RWPE2 (cell line): ENCODE data around the gene SPTLC2.

Experiments
- ATAC-seq: fragments of 200-7000 bp; cut with Tn5 transposase; 3 replicates; pipeline ENCODE4 v1.9.1; 2021; ENCODE audit warnings: low read depth
- DNase-seq: peaks from one replicate; pipeline ENCODE4 v3.0.0-alpha.2; 2020; ENCODE audit warnings: low spot score
- H3K27ac ChIP-seq: fragments of 450-650 bp; 2 replicates; pipeline ENCODE4 v1.5.1; 2017; ENCODE audit warnings: mild to moderate bottlenecking; ENCODE audit not compliant: poor library complexity, severe bottlenecking
- H3K27me3 ChIP-seq: fragments of 250-450 bp; sonication (Bioruptor Pico); 2 replicates; pipeline ENCODE4 v1.5.1; 2021; ENCODE audit warnings: mild to moderate bottlenecking, moderate library complexity; ENCODE audit not compliant: insufficient read depth, poor library complexity, severe bottlenecking
- H3K36me3 ChIP-seq: fragments of 250-450 bp; sonication (Bioruptor Pico); 2 replicates; pipeline ENCODE4 v1.5.1; 2020; ENCODE audit warnings: low read depth, mild to moderate bottlenecking, moderate library complexity
- H3K4me1 ChIP-seq: fragments of 250-450 bp; sonication (Bioruptor Pico); 2 replicates; pipeline ENCODE4 v1.5.1; 2021; ENCODE audit warnings: mild to moderate bottlenecking, moderate library complexity; ENCODE audit not compliant: insufficient read depth, poor library complexity, severe bottlenecking
- H3K4me3 ChIP-seq: fragments of 250-450 bp; sonication (Bioruptor Pico); 2 replicates; pipeline ENCODE4 v1.5.1; 2021; ENCODE audit warnings: mild to moderate bottlenecking, moderate library complexity; ENCODE audit not compliant: severe bottlenecking
- H3K9me3 ChIP-seq: fragments of 250-450 bp; sonication (Bioruptor Pico); 2 replicates; pipeline ENCODE4 v1.5.1; 2021; ENCODE audit warnings: mild to moderate bottlenecking, moderate library complexity; ENCODE audit not compliant: severe bottlenecking
- TF ChIP-seq, protein P1 (sequence below): fragments of 450-650 bp; IDR thresholded peaks from one replicate; pipeline ENCODE4 v1.5.1; 2017; ENCODE audit warnings: mild to moderate bottlenecking, moderate library complexity; ENCODE audit not compliant: poor library complexity, severe bottlenecking

The SPTLC2 gene

DNA sequence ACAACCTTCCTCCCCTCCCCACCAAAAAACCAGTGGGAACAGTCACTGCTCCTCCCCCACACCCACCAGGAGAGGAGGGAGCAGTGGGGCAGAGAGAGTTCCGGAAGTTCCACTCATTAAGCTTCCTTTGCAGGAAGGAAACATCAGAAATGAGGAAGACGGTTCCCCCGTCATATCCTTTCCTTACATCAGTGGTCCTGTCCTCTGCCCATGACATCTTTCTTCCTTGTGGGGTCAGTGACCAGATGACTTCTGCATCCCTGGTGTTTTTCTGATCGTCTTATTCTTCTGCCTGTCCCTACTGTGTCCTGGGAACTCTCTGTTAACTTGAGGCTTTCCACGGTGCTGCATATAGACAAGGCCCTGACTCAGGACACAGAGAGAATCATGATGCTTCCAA is 40.8 kb upstream of the SPTLC2 start:
- no peaks in the 10 kb centered on the region for H3K4me1 ChIP-seq

GRCh38 chr14:77654001-77654441 is 37.6 kb upstream of the SPTLC2 start:
- Histone ChIP-seq H3K4me1 (no peaks in the 10 kb centered on the region), H3K4me3 (no peak overlapping the region), H3K27ac (no peak overlapping the region), H3K27me3 (no peaks in the 10 kb centered on the region), H3K36me3 (no peaks in the 10 kb centered on the region), H3K9me3 (no peaks in the 10 kb centered on the region)
- no peak for DNase-seq
- ATAC-seq = no peak
- TF ChIP-seq, protein P1, sequence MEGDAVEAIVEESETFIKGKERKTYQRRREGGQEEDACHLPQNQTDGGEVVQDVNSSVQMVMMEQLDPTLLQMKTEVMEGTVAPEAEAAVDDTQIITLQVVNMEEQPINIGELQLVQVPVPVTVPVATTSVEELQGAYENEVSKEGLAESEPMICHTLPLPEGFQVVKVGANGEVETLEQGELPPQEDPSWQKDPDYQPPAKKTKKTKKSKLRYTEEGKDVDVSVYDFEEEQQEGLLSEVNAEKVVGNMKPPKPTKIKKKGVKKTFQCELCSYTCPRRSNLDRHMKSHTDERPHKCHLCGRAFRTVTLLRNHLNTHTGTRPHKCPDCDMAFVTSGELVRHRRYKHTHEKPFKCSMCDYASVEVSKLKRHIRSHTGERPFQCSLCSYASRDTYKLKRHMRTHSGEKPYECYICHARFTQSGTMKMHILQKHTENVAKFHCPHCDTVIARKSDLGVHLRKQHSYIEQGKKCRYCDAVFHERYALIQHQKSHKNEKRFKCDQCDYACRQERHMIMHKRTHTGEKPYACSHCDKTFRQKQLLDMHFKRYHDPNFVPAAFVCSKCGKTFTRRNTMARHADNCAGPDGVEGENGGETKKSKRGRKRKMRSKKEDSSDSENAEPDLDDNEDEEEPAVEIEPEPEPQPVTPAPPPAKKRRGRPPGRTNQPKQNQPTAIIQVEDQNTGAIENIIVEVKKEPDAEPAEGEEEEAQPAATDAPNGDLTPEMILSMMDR = no peak

More for the DNA sequence above, 40.8 kb upstream of the SPTLC2 start:
- DNase-seq = no peak
- Histone ChIP-seq H3K4me3 (no peak overlapping the region), H3K27me3 (no peaks in the 10 kb centered on the region), H3K36me3 (no peaks in the 10 kb centered on the region), H3K9me3 (no peaks in the 10 kb centered on the region), H3K27ac (no peak overlapping the region)
- no peak for ATAC-seq
- TF ChIP-seq, protein P1 = no peak

- no peaks in the 10 kb centered on the region for H3K4me1 ChIP-seq
- DNase-seq = no peak
Measured at GRCh38 chr14:77649326-77649725, 32.9 kb upstream of the SPTLC2 start.

DNA sequence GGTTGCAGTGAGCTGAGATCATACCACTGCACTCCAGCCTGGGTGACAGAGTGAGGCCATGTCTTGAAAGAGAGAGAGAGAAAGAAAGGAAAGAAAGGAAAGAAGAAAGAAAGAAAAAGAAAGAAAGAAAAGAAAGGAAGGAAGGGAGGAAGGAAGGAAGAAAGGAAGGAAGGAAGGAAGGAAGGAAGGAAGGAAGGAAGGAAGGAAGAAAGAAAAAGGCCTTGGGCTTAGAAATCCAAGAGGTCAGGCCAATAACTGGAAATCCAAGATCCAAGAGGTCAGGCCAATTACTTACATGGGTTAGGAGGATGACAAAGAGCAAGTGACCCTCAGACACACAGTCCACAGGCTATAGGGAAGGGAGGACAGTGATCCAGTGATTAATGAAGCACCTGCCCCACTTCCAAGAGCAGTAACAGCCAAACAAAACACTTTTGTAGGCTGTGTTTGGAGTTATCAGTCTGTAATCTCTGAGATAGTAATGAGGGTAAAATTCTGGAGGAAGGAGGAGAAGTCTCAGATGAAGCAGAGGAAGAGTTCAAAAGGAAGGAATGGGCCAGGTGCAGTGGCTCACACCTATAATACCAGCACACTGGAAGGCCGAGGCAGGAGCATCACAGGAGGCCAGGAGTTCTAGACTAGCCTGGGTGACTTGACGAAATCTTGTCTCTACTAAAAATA is 32.2 kb upstream of the SPTLC2 start:
- DNase-seq (no peak), ATAC-seq (no peak)
- H3K4me3 ChIP-seq = no peak overlapping the region
- H3K9me3 ChIP-seq = no peaks in the 10 kb centered on the region
- TF ChIP-seq, protein P1 = no peak
- no peaks in the 10 kb centered on the region for H3K27me3 ChIP-seq
- H3K4me1 ChIP-seq = no peaks in the 10 kb centered on the region
- no peaks in the 10 kb centered on the region for H3K36me3 ChIP-seq
- H3K27ac ChIP-seq = no peak overlapping the region

More at GRCh38 chr14:77649326-77649725, 32.9 kb upstream of the SPTLC2 start:
- ATAC-seq = no peak
- H3K4me3 ChIP-seq = no peak overlapping the region
- H3K36me3 ChIP-seq = no peaks in the 10 kb centered on the region
- TF ChIP-seq, protein P1 = no peak
- no peaks in the 10 kb centered on the region for H3K9me3 ChIP-seq
- H3K27me3 ChIP-seq = no peaks in the 10 kb centered on the region
- no peak overlapping the region for H3K27ac ChIP-seq

GRCh38 chr14:77647853-77648252 is 31.4 kb upstream of the SPTLC2 start:
- no peak for ATAC-seq
- Histone ChIP-seq H3K4me1 (no peaks in the 10 kb centered on the region), H3K27me3 (no peaks in the 10 kb centered on the region), H3K27ac (no peak overlapping the region), H3K4me3 (no peak overlapping the region), H3K9me3 (no peaks in the 10 kb centered on the region), H3K36me3 (no peaks in the 10 kb centered on the region)
- no peak for DNase-seq
- TF ChIP-seq, protein P1 = no peak
